Measurements from ENCODE around the gene CHKB.

GRCh38 chr22:50601669-50602337, 19.2 kb upstream of the CHKB start:
- TF ChIP-seq CTCF (IDR thresholded peaks at IDR 0.05; ENCODE audit: insufficient read depth, low read depth, low read length) (no peak), EZH2 (IDR thresholded peaks at IDR 0.05; ENCODE audit: insufficient read depth, low read length) (no peak)
